GM10248 (cell line): ENCODE results near the gene CNOT8.

Source experiments
- CTCF ChIA-PET: fragments of 300-600 bp; sonication (Branson Sonifier 250); formaldehyde crosslinking; extraction: SDS; loops from one replicate; lab custom pipeline; 2021; ENCODE audit warnings: antibody characterized with exemption; lab: Yijun Ruan, JAX
- POLR2A ChIA-PET: fragments of 350-650 bp; sonication (Branson Sonifier 250); formaldehyde crosslinking; extraction: SDS; loops from one replicate; lab custom pipeline; 2020; ENCODE audit warnings: antibody characterized with exemption; lab: Yijun Ruan, JAX
- DNase-seq: peaks from one replicate; pipeline ENCODE4 v3.0.0; 2012; ENCODE audit errors: extremely low spot score
- CTCF ChIP-seq: IDR thresholded peaks from 2 replicates; pipeline ENCODE4 v1.5.1; 2012; ENCODE audit warnings: mild to moderate bottlenecking, low read depth; ENCODE audit errors: extremely low read depth, missing control alignments, control extremely low read depth

Gene CNOT8

GRCh38 chr5:154863291-154864080 lies 5.1 kb downstream of the CNOT8 start:
- CTCF ChIA-PET: interaction anchor here (1.1 to 1.3 kb wide), 2 partner anchors 9 to 19 kb away, joined by 3 read pairs; no protein-coding TSS in a partner anchor
- POLR2A ChIA-PET: no interaction called here
- no peak for TF ChIP-seq CTCF
- DNase-seq: no peak

- DNase-seq: no peak
- TF ChIP-seq CTCF: no peak
- ChIA-PET POLR2A (no interaction called here), CTCF (no interaction called here)
Observed at GRCh38 chr5:154865466-154866184, 7.2 kb downstream of the CNOT8 start.

- CTCF ChIA-PET: interaction anchor here (1.3 to 3.8 kb wide), 2 partner anchors 10 to 12 kb away, joined by 3 to 27 read pairs; no protein-coding TSS in a partner anchor
- DNase-seq: no peak
- POLR2A ChIA-PET: no interaction called here
- no peak for TF ChIP-seq CTCF
Observed at GRCh38 chr5:154866841-154867240, 8.4 kb downstream of the CNOT8 start.

- DNase-seq: no peak
- CTCF ChIA-PET: interaction anchor here (0.9 to 3.8 kb wide), 3 partner anchors 10 to 105 kb away, joined by 3 to 27 read pairs (median 3); no protein-coding TSS in a partner anchor
- no peak for TF ChIP-seq CTCF
- POLR2A ChIA-PET: interaction anchor here (0.6 to 1.1 kb wide), 3 partner anchors 11 to 139 kb away, joined by 3 to 4 read pairs (median 3); partner anchors contain the start of gene CNOT8
Observed at GRCh38 chr5:154868702-154869101, 10.3 kb downstream of the CNOT8 start.

- ChIA-PET POLR2A (interaction anchor here (0.9 kb wide), 1 partner anchor 12 kb away, joined by 3 read pairs; no protein-coding TSS in a partner anchor), CTCF (interaction anchor here (0.9 to 1.5 kb wide), 4 partner anchors 12 to 25 kb away, joined by 3 to 4 read pairs (median 3); no protein-coding TSS in a partner anchor)
- TF ChIP-seq CTCF: no peak
- DNase-seq: no peak
Observed at GRCh38 chr5:154871734-154872133, 13.3 kb downstream of the CNOT8 start.

GRCh38 chr5:154873791-154874331 lies 15.4 kb downstream of the CNOT8 start:
- no peak for DNase-seq
- TF ChIP-seq CTCF: no peak
- CTCF ChIA-PET: no interaction called here
- POLR2A ChIA-PET: interaction anchor here (0.7 kb wide), 1 partner anchor 27 kb away, joined by 5 read pairs; no protein-coding TSS in a partner anchor
